ENCODE measurements around the gene TAF11L5. TPM values are rescaled to one million over a fixed set of nuclear protein-coding genes. Genes with fewer than 3 reads are reported as not detected.

Gene TAF11L5
- total RNA-seq, 1 donor from 2014 or later = not detected

Other genes with a start within 250 kb of the TAF11L5 start
- gene TAF11L2, start 27.0 kb upstream of the TAF11L5 start, total RNA-seq = not detected in 2 replicates
- gene TAF11L3, start 6.9 kb upstream of the TAF11L5 start, total RNA-seq = not detected in 2 replicates
- not detected in 2 replicates for gene TAF11L4, start 3.4 kb upstream of the TAF11L5 start, total RNA-seq
- not detected in 2 replicates for gene TAF11L6, start 3.4 kb downstream of the TAF11L5 start, total RNA-seq
- gene TAF11L7, start 60.5 kb downstream of the TAF11L5 start, total RNA-seq = not detected in 2 replicates
- not detected in 2 replicates for gene TAF11L8, start 65.7 kb downstream of the TAF11L5 start, total RNA-seq
- not detected in 2 replicates for gene TAF11L9, start 69.2 kb downstream of the TAF11L5 start, total RNA-seq
- not detected in 2 replicates for gene TAF11L10, start 72.6 kb downstream of the TAF11L5 start, total RNA-seq
- gene TAF11L11, start 78.9 kb downstream of the TAF11L5 start, total RNA-seq = not detected in 2 replicates
- not detected in 2 replicates for gene TAF11L12, start 85.2 kb downstream of the TAF11L5 start, total RNA-seq
- not detected in 2 replicates for gene TAF11L13, start 106.9 kb downstream of the TAF11L5 start, total RNA-seq
- not detected in 2 replicates for gene TAF11L14, start 109.2 kb downstream of the TAF11L5 start, total RNA-seq

Data from T-helper 1 cell treated with Interleukin-12 subunit alpha and Interleukin-12 subunit beta and Interleukin-4 antibody, amounts not matched to agents 30 ng/mL and 1 ng/mL, for 36 hours (primary cell).